Measurements from ENCODE around the gene HDAC9.

DNA sequence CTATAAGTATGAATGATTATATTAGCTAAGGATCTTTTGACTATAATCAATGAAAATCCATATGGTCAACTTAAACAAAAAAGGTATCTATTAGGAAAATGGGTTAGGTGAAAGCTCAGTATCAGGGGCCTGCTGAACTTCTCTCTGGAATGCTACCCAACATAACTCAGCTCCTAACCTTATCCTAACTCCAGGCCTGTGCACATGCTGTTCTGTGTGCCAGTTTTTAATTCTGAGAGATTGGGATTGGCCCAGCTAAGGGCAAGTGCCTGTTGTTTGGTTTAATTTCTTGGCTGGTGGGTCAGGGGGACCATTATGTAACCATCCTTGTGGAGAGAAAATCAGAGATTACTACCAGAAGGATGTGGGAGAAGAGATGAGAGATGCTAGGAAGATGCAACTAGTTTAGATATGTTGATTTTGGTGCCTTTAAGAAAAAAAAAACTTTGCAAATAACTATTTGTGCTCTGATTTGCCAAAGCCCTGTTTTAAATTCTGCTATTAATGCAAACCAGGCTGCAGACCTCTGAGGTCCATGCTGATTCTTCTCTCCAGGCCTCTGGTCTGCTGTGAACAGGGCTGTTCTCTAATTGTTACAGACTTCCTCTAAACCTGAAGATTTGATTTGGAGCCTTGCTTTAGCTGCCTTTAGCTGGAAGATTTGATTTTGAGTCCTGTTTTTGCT, 23.9 kb upstream of the HDAC9 start:
- TF ChIP-seq KDM5B (CRISPR knock-in tag; IDR thresholded peaks at IDR 0.05; ENCODE audit: borderline replicate concordance) (no peak), CBX5 (CRISPR knock-in tag; IDR thresholded peaks at IDR 0.05; ENCODE audit: borderline replicate concordance) (no peak), ZZZ3 (CRISPR knock-in tag; IDR thresholded peaks at IDR 0.05; ENCODE audit: borderline replicate concordance) (no peak), RFX5 (IDR thresholded peaks at IDR 0.05; ENCODE audit: low read depth, low read length) (no peak)
- TF ChIP-seq, protein P1, sequence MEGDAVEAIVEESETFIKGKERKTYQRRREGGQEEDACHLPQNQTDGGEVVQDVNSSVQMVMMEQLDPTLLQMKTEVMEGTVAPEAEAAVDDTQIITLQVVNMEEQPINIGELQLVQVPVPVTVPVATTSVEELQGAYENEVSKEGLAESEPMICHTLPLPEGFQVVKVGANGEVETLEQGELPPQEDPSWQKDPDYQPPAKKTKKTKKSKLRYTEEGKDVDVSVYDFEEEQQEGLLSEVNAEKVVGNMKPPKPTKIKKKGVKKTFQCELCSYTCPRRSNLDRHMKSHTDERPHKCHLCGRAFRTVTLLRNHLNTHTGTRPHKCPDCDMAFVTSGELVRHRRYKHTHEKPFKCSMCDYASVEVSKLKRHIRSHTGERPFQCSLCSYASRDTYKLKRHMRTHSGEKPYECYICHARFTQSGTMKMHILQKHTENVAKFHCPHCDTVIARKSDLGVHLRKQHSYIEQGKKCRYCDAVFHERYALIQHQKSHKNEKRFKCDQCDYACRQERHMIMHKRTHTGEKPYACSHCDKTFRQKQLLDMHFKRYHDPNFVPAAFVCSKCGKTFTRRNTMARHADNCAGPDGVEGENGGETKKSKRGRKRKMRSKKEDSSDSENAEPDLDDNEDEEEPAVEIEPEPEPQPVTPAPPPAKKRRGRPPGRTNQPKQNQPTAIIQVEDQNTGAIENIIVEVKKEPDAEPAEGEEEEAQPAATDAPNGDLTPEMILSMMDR (CRISPR knock-in tag; IDR thresholded peaks at IDR 0.05): no peak
